ENCODE measurements around the gene OLFM4. TPM values are rescaled to one million over a fixed set of nuclear protein-coding genes. Genes with fewer than 3 reads are reported as not detected.
"Not testable (repeated sequence)": the region's sequence is repeated elsewhere in the genome, so short reads cannot be mapped to it uniquely, and the experiment has no call there.

The OLFM4 gene
- total and polyA plus RNA-seq, 2 donors (not counting 3 experiments of a cell fraction or from before 2014, with no cell fraction given): not detected

DNA sequence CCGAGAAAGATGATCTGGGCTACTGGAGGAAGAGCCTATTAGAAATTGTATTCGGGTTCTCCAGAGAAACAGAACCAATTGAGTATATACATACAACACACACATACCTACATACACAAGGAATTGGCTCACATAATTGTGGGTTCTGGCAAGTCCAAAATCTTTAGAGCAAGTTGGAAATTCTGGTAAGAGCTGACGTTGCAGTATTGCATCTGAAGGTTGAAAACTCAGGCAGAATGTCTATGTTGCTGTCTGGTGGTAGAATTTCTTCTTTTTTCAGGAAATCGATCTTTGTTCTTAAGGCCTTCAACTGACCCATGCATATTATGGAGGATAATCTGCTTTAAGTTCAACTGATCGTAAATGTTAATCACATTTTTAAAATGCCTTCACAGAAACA, 15.5 kb upstream of the OLFM4 start:
- no peak overlapping the region for H3K4me2 ChIP-seq (ENCODE audit: insufficient read depth, low read length)
- no peaks in the 10 kb centered on the region for H3K4me1 ChIP-seq (ENCODE audit: control insufficient read depth, extremely low read depth, insufficient read depth, low read length)
- H3K9me3 ChIP-seq (replicated peaks; ENCODE audit: control insufficient read depth, insufficient read depth, low read length): peaks cover 2% of the 10 kb centered on the region
- FAIRE-seq (no peak), DNase-seq (ENCODE audit: low read depth, low spot score) (no peak)
- no peaks in the 10 kb centered on the region for H3K36me3 ChIP-seq (ENCODE audit: control insufficient read depth in 2 of 2, extremely low read depth in 1 of 2, insufficient read depth in 2 of 2, low read length in 2 of 2)
- no peaks in the 10 kb centered on the region for H3K27me3 ChIP-seq (ENCODE audit: control insufficient read depth in 2 of 2, insufficient read depth in 2 of 2, low read length in 2 of 2)
- H4K20me1 ChIP-seq (replicated peaks; ENCODE audit: control insufficient read depth, extremely low read depth, insufficient read depth, low read length): no peaks in the 10 kb centered on the region
- H2AFZ ChIP-seq (ENCODE audit: low read depth, low read length): no peak overlapping the region
- H3K27ac ChIP-seq (ENCODE audit: insufficient read depth, low read depth, low read length): no peak overlapping the region
- dilution Hi-C loops (cut with MboI; ENCODE audit: extremely low pct_ligation_motif_present, low sequenced_read_pairs) (no loop called here), intact Hi-C loops (cut with micrococcal nuclease) (no loop called here)
- TF ChIP-seq, protein P1, sequence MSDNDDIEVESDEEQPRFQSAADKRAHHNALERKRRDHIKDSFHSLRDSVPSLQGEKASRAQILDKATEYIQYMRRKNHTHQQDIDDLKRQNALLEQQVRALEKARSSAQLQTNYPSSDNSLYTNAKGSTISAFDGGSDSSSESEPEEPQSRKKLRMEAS (IDR thresholded peaks at IDR 0.05; ENCODE audit: insufficient read depth, insufficient read length): no peak
- no peak for TF ChIP-seq FOS (IDR thresholded peaks at IDR 0.05; ENCODE audit: borderline replicate concordance, insufficient read depth, low read length)
- no peak for TF ChIP-seq EZH2 (IDR thresholded peaks at IDR 0.05; ENCODE audit: borderline replicate concordance, low read depth, low read length, severe bottlenecking)
- TF ChIP-seq, protein P2, sequence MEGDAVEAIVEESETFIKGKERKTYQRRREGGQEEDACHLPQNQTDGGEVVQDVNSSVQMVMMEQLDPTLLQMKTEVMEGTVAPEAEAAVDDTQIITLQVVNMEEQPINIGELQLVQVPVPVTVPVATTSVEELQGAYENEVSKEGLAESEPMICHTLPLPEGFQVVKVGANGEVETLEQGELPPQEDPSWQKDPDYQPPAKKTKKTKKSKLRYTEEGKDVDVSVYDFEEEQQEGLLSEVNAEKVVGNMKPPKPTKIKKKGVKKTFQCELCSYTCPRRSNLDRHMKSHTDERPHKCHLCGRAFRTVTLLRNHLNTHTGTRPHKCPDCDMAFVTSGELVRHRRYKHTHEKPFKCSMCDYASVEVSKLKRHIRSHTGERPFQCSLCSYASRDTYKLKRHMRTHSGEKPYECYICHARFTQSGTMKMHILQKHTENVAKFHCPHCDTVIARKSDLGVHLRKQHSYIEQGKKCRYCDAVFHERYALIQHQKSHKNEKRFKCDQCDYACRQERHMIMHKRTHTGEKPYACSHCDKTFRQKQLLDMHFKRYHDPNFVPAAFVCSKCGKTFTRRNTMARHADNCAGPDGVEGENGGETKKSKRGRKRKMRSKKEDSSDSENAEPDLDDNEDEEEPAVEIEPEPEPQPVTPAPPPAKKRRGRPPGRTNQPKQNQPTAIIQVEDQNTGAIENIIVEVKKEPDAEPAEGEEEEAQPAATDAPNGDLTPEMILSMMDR (IDR thresholded peaks at IDR 0.05; ENCODE audit: extremely low read depth in 1 of 2, insufficient read depth in 1 of 2, low read depth in 1 of 2, low read length in 2 of 2): no peak
- TF ChIP-seq GATA2 (IDR thresholded peaks at IDR 0.05; ENCODE audit: insufficient read depth, insufficient read length, low read depth, low read length): no peak
- no peak for TF ChIP-seq POLR2AphosphoS5 (IDR thresholded peaks at IDR 0.05; ENCODE audit: insufficient read depth, low read depth, low read length)
- no peak for TF ChIP-seq JUN (IDR thresholded peaks at IDR 0.05; ENCODE audit: borderline replicate concordance, insufficient read depth, insufficient read length, low read depth)
- no peak for TF ChIP-seq POLR2A (IDR thresholded peaks at IDR 0.05; ENCODE audit: low read depth, low read length)
- no peak for TF ChIP-seq MYC (IDR thresholded peaks at IDR 0.05; ENCODE audit: low read depth, low read length)
- no peak overlapping the region for H3K4me3 ChIP-seq (replicated peaks in 1 of 3; ENCODE audit: insufficient read depth in 1 of 3, low read depth in 1 of 3, low read length in 3 of 3)
- CTCF ChIA-PET: no interaction called here
- H3K9ac ChIP-seq (replicated peaks; ENCODE audit: extremely low read depth, insufficient read depth, low read length): no peak overlapping the region
- POLR2A ChIA-PET: no interaction called here
- no TSS peak for BruUV-seq (replicated peaks)
- H3K9me1 ChIP-seq (replicated peaks; ENCODE audit: control insufficient read depth, extremely low read depth, insufficient read depth, low read length): no peaks in the 10 kb centered on the region
- H3K79me2 ChIP-seq (ENCODE audit: control insufficient read depth, insufficient read depth, low read length): no peaks in the 10 kb centered on the region

DNA sequence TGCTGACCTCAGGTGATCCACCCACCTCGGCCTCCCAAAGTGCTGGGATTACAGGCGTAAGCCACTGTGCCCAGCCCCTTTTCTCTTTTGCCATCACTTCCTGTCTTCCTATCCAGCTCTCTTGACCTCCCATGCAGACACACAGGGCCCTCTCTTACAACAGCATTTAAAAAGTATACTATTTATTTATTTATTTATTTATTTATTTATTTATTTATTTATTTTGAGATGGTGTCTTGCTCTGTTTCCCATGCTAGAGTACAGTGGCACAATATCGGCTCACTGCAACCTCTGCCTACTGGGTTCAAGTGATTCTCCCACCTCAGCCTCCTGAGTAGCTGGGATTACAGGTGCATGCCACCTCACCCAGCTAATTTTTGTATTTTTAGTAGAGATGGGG, 14.6 kb upstream of the OLFM4 start:
- H3K79me2 ChIP-seq (ENCODE audit: control insufficient read depth, insufficient read depth, low read length); H3K9ac ChIP-seq (replicated peaks; ENCODE audit: extremely low read depth, insufficient read depth, low read length); H3K36me3 ChIP-seq (ENCODE audit: control insufficient read depth in 2 of 2, extremely low read depth in 1 of 2, insufficient read depth in 2 of 2, low read length in 2 of 2); FAIRE-seq; H2AFZ ChIP-seq (ENCODE audit: low read depth, low read length); intact Hi-C loops (cut with micrococcal nuclease); H3K27me3 ChIP-seq (ENCODE audit: control insufficient read depth in 2 of 2, insufficient read depth in 2 of 2, low read length in 2 of 2); H4K20me1 ChIP-seq (replicated peaks; ENCODE audit: control insufficient read depth, extremely low read depth, insufficient read depth, low read length); H3K9me3 ChIP-seq (replicated peaks; ENCODE audit: control insufficient read depth, insufficient read depth, low read length); H3K4me1 ChIP-seq (ENCODE audit: control insufficient read depth, extremely low read depth, insufficient read depth, low read length); H3K9me1 ChIP-seq (replicated peaks; ENCODE audit: control insufficient read depth, extremely low read depth, insufficient read depth, low read length); H3K27ac ChIP-seq (ENCODE audit: insufficient read depth, low read depth, low read length); H3K4me2 ChIP-seq (ENCODE audit: insufficient read depth, low read length); dilution Hi-C loops (cut with MboI; ENCODE audit: extremely low pct_ligation_motif_present, low sequenced_read_pairs); H3K4me3 ChIP-seq (replicated peaks in 1 of 3; ENCODE audit: insufficient read depth in 1 of 3, low read depth in 1 of 3, low read length in 3 of 3); CTCF ChIA-PET; POLR2A ChIA-PET; DNase-seq (ENCODE audit: low read depth, low spot score); BruUV-seq (replicated peaks): not testable (repeated sequence)

Data from endothelial cell of umbilical vein (primary cell).